Skin epidermis (tissue), 12 donors: ENCODE data around the gene LIG3.
A peak's percentile ranks its signal among the peaks of the same experiment; 100 is the strongest.
"Not testable (repeated sequence)": the region's sequence is repeated elsewhere in the genome, so short reads cannot be mapped to it uniquely, and the experiment has no call there.

ENCODE experiments used
- H3K27ac ChIP-seq, 21 experiments: fragments of 200-600 bp; sonication (generic) in 11 of 21; one replicate each; pipeline ENCODE4 v1.5.0; 2020; ENCODE audit warnings: mild to moderate bottlenecking in 3 of 21, inconsistent platforms in 2 of 21, moderate library complexity in 2 of 21
- H3K4me3 ChIP-seq, 7 experiments: fragments of 200-600 bp; sonication (generic) in 2 of 7; one replicate each; pipeline ENCODE4 v1.5.0; 2020; ENCODE audit warnings: inconsistent platforms in 2 of 7, mild to moderate bottlenecking in 2 of 7, moderate library complexity in 1 of 7

LIG3 gene

DNA sequence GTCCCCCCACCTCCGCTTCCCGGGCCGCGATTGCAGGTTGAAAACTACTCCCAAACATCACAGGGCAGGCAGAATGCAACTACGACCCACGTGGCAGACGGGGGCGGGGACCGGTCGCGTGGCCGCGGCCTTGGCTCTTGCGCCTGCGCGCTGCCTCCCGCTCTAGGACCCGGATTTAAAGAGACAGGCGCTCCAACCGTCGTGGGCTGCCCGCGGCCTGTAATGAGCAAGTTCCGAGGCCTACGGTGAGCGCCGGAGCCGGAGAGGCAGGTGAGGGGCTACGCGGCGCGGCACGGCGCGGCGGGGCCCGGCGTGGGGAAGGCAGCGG lies at the start of gene LIG3:
Gene LIG3 (plus strand): TSS at position 160 of the 328 bp plus-strand sequence. CDS start 2,494 bp downstream, outside the sequence.
- peak within 1 kb of the TSS; percentile 95 to 100 (median 99) for H3K27ac ChIP-seq
- peak within 1 kb of the TSS; percentile 61 to 99 (median 93) for H3K4me3 ChIP-seq

DNA sequence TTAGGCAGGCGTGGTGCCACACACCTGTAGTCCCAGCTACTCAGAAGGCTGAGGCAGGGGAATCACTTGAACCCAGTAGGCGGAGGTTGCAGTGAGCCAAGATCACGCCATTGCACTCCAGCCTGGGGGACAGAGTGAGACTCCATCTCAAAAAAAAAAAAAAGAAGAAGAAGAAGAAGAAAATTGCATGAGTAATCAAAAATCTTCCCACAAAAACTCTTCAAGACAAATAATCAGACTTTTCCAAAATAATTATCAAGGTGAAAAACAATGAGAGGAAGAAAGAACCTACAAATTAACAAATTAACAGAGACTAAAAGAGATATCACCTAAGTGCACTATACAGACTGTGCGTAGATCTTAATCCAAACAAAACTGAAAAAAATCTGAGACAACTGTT lies 29.5 kb upstream of the LIG3 start:
- H3K4me3 ChIP-seq, H3K27ac ChIP-seq: not testable (repeated sequence)

DNA sequence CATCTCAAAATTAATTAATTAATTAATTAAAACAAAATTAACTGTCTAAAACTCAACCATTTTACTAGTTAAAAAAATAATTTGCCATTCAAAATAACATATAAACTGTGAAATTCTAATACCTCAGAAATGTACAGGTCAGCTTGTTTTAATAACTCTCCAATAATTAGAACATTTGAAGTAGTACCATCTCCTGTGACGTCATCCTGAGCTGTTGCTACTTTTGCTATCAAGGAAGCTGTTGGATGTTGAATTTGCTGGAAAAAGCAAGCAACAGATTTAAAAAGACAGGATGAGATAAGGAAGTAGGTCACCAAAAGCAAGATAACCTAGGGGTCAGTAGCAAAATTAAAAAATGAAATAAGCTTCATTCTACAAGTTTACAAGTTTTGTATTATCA lies 21.9 kb upstream of the LIG3 start:
- Histone ChIP-seq H3K4me3 (no peak overlapping the region), H3K27ac (no peak overlapping the region)

DNA sequence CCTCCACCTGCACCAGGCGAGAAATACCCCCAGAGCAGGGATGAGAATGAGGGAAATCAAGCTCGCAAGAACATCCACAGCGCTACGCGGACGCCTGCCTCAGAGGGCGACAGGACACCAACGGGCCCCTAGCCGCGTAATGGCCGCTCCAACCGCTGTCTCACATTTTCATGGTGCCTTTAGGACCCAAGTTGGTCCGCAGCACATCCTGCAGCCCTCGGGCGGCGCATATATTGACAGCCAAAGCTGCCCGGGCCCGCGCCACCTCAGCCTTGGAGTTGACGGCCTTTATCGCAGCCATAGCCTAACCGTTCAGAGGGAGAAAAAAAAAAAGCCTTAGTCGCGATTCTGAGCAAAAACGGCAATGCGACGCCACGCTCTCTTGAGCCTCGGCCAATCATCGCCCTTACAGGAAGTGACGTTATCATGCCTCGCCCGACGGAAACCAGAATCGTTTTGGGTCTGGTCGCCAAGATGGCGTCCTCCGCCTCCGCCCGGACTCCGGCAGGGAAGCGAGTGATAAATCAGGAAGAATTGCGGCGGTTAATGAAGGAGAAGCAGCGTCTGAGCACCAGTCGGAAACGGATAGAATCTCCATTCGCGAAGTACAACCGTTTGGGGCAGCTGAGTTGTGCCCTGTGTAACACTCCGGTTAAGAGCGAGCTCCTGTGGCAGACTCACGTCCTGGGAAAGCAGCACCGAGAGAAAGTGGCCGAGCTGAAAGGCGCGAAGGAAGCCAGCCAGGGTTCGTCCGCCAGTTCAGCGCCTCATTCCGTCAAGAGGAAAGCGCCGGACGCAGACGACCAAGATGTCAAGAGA lies 19.0 kb upstream of the LIG3 start, which contains the start of the genes CCT6B and ZNF830:
Gene CCT6B (minus strand): TSS at position 368 of the 819 bp plus-strand sequence. CDS start 67 bp downstream, at position 301.
Gene ZNF830 (plus strand): TSS at position 448 of the 819 bp plus-strand sequence. CDS start 27 bp downstream, at position 475.
- Histone ChIP-seq H3K27ac (peak within 1 kb of the TSS; percentile 79 to 99 (median 94)), H3K4me3 (peak within 1 kb of the TSS; percentile 63 to 96 (median 88))

DNA sequence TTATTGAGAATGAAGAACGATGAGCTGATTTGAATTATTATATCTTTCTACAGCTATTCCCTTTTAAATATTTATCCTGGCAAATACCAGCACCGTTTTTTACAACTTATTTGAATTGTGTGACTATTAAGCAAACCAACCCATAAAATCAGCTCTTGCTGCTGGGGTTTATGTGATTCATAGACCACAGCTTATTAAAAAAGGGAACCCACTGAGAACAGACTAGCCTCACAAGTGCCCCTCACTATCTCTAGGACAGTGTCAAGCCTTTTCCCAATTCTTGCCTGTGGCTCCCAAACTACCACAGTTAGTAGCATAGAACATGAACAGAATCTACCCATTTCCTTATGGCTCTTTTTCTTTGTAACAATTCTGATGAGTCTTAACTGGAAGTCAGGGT lies 6.1 kb upstream of the LIG3 start:
- H3K27ac ChIP-seq: no peak overlapping the region
- no peak overlapping the region for H3K4me3 ChIP-seq

DNA sequence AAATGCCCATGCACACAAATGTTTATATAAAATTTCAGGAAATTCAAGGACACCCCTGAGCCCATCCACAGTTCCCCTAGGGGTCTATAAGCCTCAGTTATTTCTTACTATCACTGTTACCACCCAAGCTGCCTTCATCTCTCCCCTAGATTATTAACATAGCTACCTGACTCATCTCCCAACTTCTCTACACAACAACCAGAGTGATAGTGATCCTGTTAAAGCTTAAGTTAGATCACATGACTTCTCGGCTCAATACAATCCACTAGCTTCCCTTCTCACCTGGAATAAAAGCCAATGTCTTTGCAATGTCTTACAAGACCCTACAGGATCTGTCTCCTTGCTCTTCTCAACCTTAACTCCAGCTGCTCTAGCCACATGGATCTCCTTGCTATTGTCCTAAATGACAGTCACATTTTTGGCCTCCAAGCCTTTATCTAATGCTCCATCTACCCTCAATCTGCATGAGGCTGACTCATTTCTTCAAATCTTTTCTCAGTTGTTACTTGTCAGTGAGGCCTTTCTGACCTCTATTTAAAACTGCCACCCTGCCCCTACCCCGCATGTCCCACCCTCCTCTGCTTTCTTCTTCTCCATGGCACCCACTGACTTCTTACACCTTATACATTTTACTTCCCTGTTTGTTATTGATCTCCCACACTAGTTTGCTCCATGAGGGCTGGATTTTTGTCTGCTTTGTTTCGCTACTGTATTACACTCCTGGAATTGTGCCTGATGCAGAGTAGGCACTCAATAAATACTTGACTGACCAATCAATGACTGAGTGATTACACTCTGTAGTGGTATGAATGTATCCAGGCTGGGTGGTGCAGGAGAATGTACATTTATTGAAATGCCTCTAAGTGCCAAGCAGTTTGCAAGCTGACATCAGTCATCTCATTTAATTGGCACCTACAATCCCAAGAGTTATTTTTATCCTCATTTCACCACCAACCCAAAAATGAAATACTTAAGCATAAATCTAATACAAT lies 5.2 kb upstream of the LIG3 start:
- Histone ChIP-seq H3K27ac (no peak overlapping the region), H3K4me3 (no peak overlapping the region)

DNA sequence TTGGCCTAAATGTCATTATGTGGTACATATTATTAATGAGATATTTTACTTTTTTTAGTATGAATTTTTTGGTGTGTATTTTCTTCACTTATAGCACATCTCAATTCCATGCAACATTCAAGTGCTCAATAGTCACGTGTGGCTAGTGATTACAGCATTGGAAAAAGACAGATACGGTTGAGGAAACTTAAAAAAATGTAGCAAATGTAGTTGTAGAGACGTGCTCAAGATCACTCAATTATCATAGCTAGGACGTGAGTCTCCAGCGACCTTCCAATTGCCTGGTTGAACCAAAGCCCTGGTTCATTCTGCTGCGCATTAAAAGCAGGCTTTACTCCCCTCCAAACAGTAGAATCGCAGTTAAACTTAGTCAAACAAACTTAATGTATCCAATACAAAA lies 1.2 kb upstream of the LIG3 start:
- peak overlapping the region in 2 of 21 experiments; percentile 98 to 99 for H3K27ac ChIP-seq

DNA sequence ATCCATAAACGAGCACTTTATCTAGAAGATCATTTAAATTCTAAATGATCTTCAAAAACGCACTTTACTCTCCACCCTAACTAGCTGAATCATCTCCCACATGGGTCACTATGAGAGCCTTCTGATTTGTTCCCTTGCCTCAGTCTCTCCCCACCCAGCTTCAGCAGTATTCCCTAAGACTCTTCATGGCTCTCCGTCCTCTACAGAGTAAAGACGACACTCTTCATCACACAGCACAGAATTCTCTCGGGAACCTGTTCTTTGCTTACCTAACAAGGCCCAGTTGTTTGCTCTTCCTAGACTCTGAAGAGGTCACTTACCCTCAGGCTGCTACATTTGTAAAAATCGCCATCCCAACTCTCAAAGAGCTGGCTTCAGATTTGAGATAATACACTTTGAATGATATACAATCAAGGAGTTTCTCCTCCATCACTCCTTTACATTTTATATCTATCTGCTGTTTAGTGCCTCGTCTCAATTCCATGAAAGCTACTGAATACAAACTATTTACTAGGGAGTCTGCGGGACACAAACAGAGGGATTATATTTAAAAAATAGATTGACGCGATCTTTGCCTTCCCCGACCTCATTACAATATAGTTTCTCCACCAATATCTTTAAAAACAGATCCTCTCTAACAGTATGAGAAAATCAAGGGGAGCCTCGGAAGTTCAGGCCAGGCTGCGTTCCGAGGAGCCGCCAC lies 511 bp upstream of the LIG3 start:
- Histone ChIP-seq H3K27ac (peak overlapping the region in 20 of 21 experiments; percentile 95 to 100 (median 98)), H3K4me3 (peak overlapping the region; percentile 61 to 99 (median 93))

More for the DNA sequence above, 1.2 kb upstream of the LIG3 start:
- no peak overlapping the region for H3K4me3 ChIP-seq

DNA sequence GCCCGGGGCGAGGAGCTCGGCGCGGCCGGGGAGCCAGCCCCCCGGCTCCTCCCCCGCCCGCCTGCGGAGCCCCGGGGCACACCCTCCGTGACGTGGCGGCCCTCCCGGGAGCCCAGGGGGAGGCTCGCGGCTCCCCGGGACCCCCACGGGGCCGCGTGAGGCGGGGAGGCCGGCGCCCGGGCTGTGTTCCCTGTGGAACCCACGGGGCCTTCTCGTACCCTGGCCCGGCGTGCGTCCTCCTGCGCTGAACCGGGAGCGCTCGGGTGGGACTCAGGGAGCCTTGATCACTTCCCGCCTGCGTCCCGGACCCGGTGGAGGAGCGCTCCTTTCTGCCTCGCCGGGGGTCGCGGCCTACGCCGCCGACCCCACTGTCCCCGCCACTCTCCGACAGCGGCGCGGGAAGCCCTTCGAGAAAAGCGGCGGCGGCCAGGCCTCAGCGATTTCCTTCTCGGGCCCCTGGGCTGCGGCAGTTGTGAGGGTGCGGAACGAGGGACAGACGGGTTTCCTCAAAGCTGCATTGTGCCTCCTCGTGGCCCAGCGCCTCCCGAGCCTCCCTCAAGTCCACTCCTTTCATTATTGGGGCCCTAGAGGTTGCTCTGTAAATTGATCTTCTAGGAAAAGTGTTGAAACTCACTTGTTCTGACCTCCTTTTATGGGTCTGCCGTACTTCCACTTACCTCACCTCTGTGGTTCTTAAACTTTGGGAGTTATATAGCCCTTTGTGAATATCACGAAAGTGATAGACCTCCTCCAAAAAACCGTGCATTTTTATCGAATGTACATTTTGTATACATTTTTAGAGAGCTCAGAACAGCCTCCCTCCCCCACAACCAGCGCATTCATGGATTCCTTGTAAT lies 597 bp downstream of the LIG3 start:
- peak overlapping the region; percentile 95 to 100 (median 99) for H3K27ac ChIP-seq
- H3K4me3 ChIP-seq: peak overlapping the region; percentile 61 to 99 (median 93)

DNA sequence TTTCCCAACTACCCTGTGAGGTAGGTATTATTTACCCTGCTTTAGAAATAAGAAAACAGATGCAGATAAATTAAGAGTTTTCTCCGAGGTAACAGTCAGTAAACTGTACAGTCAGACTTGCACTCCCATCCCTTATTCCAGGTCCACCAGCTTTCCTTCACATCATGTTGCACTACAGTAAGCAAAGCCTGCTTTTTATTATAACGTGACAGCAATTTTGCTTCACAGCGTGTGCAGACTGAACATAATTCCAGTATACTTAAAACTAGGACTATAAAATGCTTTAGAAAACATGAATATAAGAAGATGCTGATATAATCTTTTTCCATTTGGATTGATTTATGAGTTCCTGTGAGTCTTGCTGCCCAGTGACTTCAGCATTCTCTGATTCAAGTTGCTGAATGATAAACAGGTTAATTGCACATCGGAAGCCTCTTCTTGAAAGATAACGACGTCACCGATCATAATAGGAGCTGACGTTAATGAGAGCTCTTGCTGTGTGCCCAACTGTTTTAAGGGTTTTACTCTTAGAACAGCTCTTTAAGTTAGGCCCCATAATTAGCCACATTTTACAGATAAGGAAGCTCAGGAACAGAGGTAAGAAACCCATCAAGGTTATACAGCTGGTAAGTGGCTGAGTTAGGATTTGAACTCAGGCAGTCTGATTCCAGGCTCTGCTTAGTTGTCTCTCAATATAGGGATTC lies 1.4 kb downstream of the LIG3 start:
- peak overlapping the region; percentile 61 to 99 (median 93) for H3K4me3 ChIP-seq
- peak overlapping the region in 19 of 21 experiments; percentile 95 to 100 (median 98) for H3K27ac ChIP-seq

DNA sequence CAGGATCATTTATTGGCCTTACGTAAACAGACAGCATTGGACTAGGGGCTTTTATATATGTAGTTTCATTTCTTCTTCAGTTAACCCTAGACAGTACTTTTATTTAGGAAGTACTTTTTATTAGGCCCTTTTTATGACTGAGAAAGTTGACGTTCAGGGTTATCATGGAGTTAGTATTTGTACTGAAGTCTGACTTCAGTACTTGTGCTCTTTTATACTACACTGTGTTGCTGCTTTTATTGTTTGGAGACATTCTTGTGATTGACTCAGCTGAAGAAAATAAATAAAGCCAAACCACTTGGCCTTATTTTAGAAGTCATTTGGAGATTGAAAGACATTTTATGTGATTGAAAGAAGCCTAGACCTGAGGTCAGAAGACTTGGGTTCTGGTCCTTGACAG lies 6.9 kb downstream of the LIG3 start:
- no peak overlapping the region for H3K27ac ChIP-seq

DNA sequence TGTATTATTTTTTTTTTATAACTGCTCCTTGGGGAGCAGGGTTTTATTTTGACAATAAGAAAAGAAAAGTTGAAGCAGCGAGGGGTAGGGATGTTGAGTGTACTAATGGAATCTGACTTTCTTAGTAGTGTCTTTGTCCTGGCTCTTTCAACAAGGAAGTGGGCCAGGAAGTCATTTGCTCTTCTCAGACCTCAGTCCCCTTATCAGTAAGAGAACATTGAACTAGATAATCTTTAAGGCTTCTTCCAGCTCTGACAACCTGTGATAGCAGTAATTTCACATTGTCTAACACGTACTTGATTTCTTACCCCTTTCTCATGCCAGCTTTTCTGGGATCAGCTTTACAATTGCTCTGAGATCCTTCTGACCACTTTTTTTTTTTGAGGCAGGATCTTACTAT lies 8.3 kb downstream of the LIG3 start:
- H3K4me3 ChIP-seq: no peak overlapping the region
- no peak overlapping the region for H3K27ac ChIP-seq

More for the DNA sequence above, 6.9 kb downstream of the LIG3 start:
- no peak overlapping the region for H3K4me3 ChIP-seq

DNA sequence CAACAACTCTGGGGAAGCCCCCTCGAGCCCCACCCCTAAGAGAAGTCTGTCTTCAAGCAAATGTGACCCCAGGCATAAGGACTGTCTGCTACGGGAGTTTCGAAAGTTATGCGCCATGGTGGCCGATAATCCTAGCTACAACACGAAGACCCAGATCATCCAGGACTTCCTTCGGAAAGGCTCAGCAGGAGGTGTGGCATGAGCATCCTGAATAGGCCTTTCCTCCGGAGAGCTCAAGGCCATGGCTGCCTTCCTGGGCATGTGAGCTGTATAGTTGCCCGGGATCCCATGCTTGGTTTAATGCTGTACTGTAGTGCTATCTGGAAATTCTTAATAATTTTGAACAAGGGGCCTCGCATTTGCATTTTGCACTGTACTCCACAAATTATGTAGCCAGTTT lies 9.2 kb downstream of the LIG3 start:
- no peak overlapping the region for H3K27ac ChIP-seq

DNA sequence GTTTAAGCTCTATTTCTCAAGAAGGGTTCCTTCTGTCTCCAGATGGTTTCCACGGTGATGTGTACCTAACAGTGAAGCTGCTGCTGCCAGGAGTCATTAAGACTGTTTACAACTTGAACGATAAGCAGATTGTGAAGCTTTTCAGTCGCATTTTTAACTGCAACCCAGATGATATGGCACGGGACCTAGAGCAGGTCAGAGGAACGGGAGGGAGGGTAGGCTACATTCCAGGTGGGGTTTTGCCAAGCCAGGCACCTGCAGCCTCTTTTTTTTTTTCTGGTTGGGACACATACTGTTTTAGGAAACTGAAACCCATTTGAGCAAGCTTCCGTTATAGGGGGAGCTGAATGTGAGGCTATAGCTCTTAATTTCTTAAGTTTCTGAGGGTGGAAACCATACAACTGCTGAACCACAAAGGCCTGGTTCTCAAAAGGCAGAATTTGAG lies 10.6 kb downstream of the LIG3 start:
- Histone ChIP-seq H3K4me3 (no peak overlapping the region), H3K27ac (no peak overlapping the region)

More for the DNA sequence above, 9.2 kb downstream of the LIG3 start:
- H3K4me3 ChIP-seq: no peak overlapping the region

DNA sequence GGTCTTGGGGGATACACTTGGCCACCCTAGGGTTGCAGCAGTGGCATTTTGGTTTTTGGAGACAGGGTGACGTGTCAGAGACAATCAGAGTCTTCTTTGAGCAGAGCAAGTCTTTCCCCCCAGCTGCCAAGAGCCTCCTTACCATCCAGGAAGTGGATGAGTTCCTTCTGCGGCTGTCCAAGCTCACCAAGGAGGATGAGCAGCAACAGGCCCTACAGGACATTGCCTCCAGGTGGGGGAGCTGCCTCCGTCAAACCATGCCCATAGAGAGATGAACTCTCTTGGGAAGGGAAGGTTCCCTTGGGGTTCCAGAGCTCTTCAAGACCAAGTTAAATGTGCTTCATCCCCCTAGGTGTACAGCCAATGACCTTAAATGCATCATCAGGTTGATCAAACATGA lies 11.3 kb downstream of the LIG3 start:
- H3K27ac ChIP-seq: no peak overlapping the region
- H3K4me3 ChIP-seq: no peak overlapping the region

DNA sequence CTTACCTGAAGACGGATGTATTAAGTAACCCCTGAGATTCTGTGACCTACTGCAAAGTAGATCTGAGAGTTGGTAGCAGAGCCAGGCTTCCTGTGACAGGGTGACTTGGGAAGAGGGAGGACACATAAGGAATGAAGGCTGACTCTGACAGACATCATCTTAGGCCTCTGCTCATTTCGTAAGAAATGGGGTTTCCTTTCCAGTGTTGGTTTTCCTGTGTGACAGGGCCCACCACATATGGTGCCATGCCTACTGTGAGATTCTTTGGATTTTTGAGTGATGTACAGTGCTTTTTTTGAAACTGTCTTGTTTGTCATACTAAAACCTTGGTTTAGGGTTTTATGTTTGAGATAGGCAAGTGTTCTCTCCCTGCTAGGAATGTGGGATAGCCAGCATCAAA lies 12.7 kb downstream of the LIG3 start:
- no peak overlapping the region for H3K27ac ChIP-seq
- H3K4me3 ChIP-seq: no peak overlapping the region

DNA sequence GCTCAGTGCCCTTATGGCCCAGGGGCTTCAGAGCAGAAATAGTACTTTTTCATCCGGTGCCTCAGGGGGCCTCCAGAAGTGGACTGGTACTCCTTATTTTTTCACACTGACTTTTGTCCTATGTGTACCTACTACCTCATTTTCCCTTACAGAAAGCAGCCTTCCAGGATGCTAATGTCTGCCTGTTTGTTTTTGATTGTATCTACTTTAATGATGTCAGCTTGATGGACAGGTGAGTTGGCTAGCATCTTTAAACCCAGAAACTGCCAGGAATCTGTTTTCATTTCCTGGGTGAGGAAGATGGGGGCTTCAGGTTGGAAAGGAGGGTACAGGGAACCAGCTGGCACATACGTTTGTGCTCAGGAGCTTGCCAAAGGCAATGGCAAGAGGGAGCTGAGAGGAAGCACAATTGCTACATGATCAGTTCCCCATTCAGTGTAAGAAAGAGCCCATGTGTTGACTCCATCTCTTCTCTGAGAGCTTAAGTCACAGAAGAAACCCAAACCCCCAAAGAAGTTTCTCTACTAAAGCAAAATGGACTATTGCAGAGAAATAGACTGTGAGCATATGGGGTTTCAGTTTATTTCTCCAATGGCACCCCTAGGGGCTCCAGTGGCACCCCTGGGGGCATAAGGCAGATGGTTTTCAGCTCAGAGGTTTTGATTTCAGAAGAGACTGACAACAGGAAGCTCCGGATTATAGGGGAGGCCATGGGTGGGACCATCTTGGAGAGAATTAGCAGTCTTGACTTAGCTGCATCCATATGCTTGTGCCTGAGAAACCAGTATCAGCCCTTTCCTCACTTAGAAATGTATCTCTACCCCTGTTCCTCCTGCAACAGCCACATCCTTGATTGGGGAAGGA lies 16.3 kb downstream of the LIG3 start:
- peak overlapping the region in 1 of 21 experiments; percentile 12 for H3K27ac ChIP-seq
- H3K4me3 ChIP-seq: no peak overlapping the region
